Fibroblast of the aortic adventitia (primary cell): Measurements from ENCODE around the gene LRPPRC. TPM values are rescaled to one million over a fixed set of nuclear protein-coding genes. Genes with fewer than 3 reads are reported as not detected.

Source experiments
- DNase-seq: peaks from one replicate; pipeline ENCODE4 v3.0.0-alpha.2; 2010; ENCODE audit warnings: low read depth
- H3K4me3 ChIP-seq: 2 replicates; pipeline ENCODE4 v1.5.1; 2011; ENCODE audit warnings: low read depth, mild to moderate bottlenecking, control low read depth, low read length, moderate library complexity
- CTCF ChIP-seq: IDR thresholded peaks from 2 replicates; pipeline ENCODE4 v1.5.1; 2011; ENCODE audit warnings: mild to moderate bottlenecking, low read length, control low read depth, inconsistent platforms; ENCODE audit not compliant: insufficient read depth
- total RNA-seq: library from RNA; depleted of rRNA; stranded (reverse); fragments of >200 nt; gene quantifications from 2 replicates; pipeline ENCODE4 v1.2.3, GENCODE V29; 2012; ENCODE audit warnings: low replicate concordance

LRPPRC gene
- total RNA-seq, 1 donor: 64.1 TPM

- TF ChIP-seq CTCF: peak; percentile 22
- no peak overlapping the region for H3K4me3 ChIP-seq
- no peak for DNase-seq
Observed at GRCh38 chr2:43898134-43898837, 97.5 kb downstream of the LRPPRC start.

- no peak overlapping the region for H3K4me3 ChIP-seq
- DNase-seq: no peak
- TF ChIP-seq CTCF: no peak
Observed at GRCh38 chr2:43897492-43897891, 98.3 kb downstream of the LRPPRC start.

GRCh38 chr2:43896906-43897305 is 98.9 kb downstream of the LRPPRC start:
- DNase-seq: no peak
- no peak overlapping the region for H3K4me3 ChIP-seq
- TF ChIP-seq CTCF: no peak

- no peak for TF ChIP-seq CTCF
- no peak for DNase-seq
- no peak overlapping the region for H3K4me3 ChIP-seq
Observed at GRCh38 chr2:43894743-43895142, 101.0 kb downstream of the LRPPRC start.

GRCh38 chr2:43890855-43891254 is 104.9 kb downstream of the LRPPRC start:
- peak; percentile 23 for DNase-seq
- no peak for TF ChIP-seq CTCF
- H3K4me3 ChIP-seq: no peak overlapping the region

GRCh38 chr2:43889416-43889815 is 106.4 kb downstream of the LRPPRC start:
- no peak for TF ChIP-seq CTCF
- no peak for DNase-seq
- no peak overlapping the region for H3K4me3 ChIP-seq

GRCh38 chr2:43887176-43887575 is 108.6 kb downstream of the LRPPRC start:
- H3K4me3 ChIP-seq: no peak overlapping the region
- no peak for DNase-seq
- TF ChIP-seq CTCF: no peak
